HS-27A (cell line): Measurements from ENCODE around the gene FOXP2.
"Not testable (repeated sequence)": the region's sequence is repeated elsewhere in the genome, so short reads cannot be mapped to it uniquely, and the experiment has no call there.

Experiments
- DNase-seq: peaks from one replicate; pipeline ENCODE4 v3.0.0-alpha.2; 2012; ENCODE audit warnings: low read depth, missing footprints

The FOXP2 gene

GRCh38 chr7:114502454-114503254, 88.0 kb downstream of the FOXP2 start:
- DNase-seq: peak; percentile 31

- no peak for DNase-seq
Measured at GRCh38 chr7:114504586-114504985, 90.0 kb downstream of the FOXP2 start.

DNA sequence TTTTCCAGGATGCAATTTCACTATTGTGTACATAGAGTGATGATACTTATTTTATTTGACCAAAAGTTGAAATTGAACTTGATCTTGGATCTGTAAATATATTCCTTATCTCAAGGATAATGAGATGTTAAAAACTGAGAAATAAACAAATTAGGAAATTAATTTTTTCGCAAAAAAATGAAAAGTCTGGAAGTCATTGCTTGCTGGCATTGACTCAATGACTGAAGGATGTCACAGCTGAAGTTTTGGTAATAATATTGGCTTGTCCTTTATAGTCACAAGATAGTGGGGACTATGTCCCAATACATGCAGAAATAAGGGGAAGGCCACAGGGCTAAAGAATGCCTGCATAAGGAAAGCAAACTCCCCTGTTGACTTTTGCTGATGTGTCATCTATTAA, 92.8 kb downstream of the FOXP2 start:
- DNase-seq: no peak

- no peak for DNase-seq
Measured at GRCh38 chr7:114508086-114508485, 93.5 kb downstream of the FOXP2 start.

GRCh38 chr7:114510824-114511223, 96.2 kb downstream of the FOXP2 start:
- DNase-seq: not testable (repeated sequence)

GRCh38 chr7:114519240-114519639, 104.6 kb downstream of the FOXP2 start:
- DNase-seq: no peak

DNA sequence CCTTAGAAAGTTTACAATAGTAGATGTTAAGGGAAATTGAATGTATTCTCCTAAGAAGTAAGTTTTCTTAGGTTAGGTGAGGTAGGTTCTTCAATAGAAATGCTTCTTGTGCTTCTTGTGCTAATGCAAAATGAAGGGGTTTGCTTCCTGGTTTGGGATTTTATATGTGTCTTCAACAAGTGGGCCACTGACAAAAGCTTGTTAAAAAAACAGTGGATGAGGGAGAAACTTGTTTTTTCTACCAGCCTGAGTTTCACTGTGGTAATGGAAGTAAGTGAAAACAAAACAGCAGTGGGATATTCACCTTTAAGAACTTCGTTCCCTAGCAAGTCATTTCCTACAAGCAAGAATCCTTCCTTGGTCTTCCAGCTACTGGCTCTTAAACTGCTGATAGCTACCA, 107.5 kb downstream of the FOXP2 start:
- DNase-seq: no peak

GRCh38 chr7:114527589-114527988, 113.0 kb downstream of the FOXP2 start:
- DNase-seq: no peak

- DNase-seq: no peak
Measured at GRCh38 chr7:114530057-114530611, 115.5 kb downstream of the FOXP2 start.

GRCh38 chr7:114531326-114531725, 116.7 kb downstream of the FOXP2 start:
- no peak for DNase-seq

DNA sequence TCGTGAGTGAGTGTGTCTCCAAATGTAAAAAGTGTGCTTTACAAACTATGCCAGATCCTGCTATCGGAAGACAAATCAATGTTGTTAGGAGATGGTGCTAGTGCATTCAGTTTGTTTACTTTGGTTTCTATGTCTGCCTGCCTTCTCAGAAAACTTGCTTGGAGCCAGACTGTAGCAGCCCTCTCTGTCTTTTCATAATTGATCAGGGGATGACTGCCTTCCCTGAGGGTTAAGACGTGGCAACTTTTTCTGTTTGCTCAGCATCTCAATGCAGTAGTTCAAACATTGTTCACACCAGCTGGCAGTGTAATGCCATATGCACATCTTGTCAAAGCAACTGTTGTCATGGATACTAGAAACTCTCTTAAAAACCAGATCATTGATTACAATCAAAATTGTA, 118.5 kb downstream of the FOXP2 start:
- no peak for DNase-seq

DNA sequence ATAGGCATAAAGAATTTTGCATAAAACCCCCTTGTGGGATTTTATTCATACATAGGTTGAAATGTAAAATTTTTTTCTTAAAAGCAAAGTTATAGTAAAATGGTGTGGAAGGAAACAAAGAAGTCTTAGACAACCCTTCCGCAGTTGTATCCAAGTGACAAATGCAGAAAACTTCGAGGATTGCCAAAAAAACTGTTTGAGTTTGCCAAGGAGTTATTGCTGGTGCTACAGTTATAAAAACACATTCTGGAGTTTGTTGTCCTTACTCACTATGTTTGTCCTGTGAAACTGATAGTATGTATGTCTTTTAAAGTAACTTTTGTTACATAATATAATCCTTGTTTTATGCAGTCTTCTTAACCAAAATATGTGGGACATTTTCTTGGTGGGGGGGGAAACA, 120.3 kb downstream of the FOXP2 start:
- DNase-seq: no peak

DNA sequence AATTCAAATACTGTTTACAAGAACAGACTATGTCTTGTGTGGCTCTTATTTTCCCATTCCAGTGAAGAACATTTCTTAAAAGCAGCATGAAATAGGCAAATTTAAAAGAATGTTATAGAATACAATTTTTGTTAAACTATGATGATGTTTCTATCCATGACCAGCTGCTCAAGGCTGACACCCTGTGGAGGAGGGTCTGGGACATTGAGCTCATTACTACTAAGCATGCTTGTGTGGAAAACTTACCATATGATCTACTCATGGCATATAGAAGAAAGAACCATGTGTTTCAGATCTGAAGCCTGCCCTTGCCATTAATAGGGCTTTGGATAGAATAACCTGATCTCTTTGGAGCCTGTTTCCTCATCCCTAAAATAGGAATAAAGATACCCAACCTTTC, 125.0 kb downstream of the FOXP2 start:
- DNase-seq: no peak

- no peak for DNase-seq
Measured at GRCh38 chr7:114540291-114540690, 125.7 kb downstream of the FOXP2 start.

DNA sequence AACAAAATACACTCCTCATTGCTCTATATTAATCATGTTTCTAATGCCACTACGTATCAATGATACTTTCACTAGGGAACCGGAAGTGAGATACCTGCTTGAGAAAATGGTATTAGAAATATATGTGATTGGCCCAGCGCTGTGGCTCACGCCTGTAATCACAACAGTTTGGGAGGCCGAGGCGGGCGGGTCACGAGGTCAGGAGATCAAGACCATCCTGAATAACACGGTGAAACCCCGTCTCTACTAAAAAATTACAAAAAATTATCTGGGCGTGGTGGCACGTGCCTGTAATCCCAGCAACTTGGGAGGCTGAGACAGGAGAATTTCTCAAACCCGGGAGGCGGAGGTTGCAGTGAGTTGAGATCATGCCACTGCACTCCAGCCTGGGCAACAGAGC, 132.7 kb downstream of the FOXP2 start:
- DNase-seq: not testable (repeated sequence)

GRCh38 chr7:114548081-114548980, 133.7 kb downstream of the FOXP2 start:
- DNase-seq: no peak

DNA sequence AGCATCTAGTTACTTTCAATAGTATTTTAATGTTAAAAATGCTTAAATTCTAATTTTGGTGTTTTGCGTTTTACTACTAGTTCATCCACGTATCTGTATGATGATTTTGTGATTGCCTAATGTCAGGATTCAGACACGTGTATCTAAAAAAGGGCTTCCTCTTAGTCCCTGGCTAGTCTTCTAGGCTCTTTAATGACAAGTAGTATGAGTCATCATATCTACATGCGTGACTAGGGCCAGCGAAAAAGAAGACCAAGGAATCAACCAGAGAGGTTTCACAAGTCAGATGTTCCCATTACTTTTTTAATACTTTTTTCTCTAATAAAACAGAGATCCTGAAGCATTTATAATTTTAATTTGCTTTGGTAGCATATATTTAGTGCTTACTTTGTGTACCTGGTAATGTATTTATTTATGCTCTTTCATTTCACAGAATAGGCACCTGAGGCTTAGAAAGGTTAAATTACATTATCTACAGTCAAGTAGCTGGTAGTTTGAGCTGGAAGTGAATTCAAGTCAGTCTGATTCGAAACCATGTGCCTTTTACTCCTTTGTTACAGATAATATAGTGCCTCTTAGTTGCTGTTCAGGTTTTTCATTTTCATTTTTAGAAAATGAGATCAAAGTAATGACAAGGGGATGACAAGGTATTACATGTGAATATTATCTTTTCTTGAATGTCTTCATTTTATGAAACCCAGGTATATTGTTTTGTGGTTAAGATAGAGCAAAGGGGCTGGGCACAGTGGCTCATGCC, 140.3 kb downstream of the FOXP2 start:
- DNase-seq: no peak

GRCh38 chr7:114567416-114567815, 152.8 kb downstream of the FOXP2 start:
- no peak for DNase-seq

- no peak for DNase-seq
Measured at GRCh38 chr7:114569220-114569619, 154.6 kb downstream of the FOXP2 start.

GRCh38 chr7:114574384-114574783, 159.8 kb downstream of the FOXP2 start:
- no peak for DNase-seq

- no peak for DNase-seq
Measured at GRCh38 chr7:114575098-114575497, 160.5 kb downstream of the FOXP2 start.

DNA sequence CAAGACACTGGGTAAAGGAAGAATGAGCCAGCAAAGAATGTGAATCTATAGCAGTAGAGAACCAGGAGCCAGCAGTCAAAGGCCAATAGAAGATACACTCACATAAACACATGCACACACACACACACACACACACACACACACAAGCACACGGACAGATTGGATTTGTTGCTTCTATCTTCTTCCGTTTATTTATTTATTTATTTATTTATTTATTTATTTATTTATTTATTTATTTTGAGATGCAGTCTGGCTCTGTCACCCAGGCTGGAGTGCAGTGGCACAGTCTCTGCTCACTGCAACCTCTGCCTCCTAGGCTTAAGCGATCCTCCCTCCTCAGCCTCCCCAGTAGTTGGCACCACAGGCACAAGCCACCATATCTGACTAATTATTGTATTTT, 166.3 kb downstream of the FOXP2 start:
- DNase-seq: not testable (repeated sequence)
